ENCODE data around the gene POLE.

DNA sequence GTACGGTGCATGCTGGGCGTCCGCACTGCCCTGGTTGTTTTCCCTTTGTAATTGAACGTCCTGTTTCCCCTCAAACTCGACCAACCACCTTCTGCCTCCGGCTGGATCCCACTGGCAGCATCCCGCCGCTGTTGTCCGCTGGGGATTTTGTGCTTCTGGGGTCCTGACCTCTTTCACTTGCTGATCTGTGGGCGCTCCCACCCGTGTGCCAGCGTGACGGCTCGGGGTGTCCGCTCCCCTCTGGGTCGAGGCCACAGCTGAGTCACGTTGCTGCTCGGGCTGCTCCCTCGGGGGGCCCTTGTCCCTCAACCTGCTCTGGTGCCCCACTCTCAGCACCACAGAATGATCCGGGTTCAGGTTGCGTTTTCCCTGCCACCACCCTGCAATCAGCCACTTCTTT is 31.5 kb upstream of the POLE start:
- TF ChIP-seq, protein P1, sequence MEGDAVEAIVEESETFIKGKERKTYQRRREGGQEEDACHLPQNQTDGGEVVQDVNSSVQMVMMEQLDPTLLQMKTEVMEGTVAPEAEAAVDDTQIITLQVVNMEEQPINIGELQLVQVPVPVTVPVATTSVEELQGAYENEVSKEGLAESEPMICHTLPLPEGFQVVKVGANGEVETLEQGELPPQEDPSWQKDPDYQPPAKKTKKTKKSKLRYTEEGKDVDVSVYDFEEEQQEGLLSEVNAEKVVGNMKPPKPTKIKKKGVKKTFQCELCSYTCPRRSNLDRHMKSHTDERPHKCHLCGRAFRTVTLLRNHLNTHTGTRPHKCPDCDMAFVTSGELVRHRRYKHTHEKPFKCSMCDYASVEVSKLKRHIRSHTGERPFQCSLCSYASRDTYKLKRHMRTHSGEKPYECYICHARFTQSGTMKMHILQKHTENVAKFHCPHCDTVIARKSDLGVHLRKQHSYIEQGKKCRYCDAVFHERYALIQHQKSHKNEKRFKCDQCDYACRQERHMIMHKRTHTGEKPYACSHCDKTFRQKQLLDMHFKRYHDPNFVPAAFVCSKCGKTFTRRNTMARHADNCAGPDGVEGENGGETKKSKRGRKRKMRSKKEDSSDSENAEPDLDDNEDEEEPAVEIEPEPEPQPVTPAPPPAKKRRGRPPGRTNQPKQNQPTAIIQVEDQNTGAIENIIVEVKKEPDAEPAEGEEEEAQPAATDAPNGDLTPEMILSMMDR (IDR thresholded peaks at IDR 0.05) = no peak
- TF ChIP-seq ZFX (IDR thresholded peaks at IDR 0.05; ENCODE audit: borderline replicate concordance) = no peak

All from 22Rv1 (cell line).